NCI-H2227 (cell line): ENCODE measurements around the gene GRB7.

Source experiments
- DNase-seq: peaks from one replicate; lab custom pipeline; 2025; ENCODE audit not compliant: unreplicated experiment; lab: John Stamatoyannopoulos, UW

Gene GRB7

GRCh38 chr17:39767147-39767546 lies 29.4 kb downstream of the GRB7 start:
- no peak for DNase-seq

- DNase-seq, result no peak
Observed at GRCh38 chr17:39769974-39770587, 32.3 kb downstream of the GRB7 start.

GRCh38 chr17:39772415-39772814 lies 34.7 kb downstream of the GRB7 start:
- no peak for DNase-seq

- DNase-seq, result no peak
Observed at GRCh38 chr17:39772987-39773934, 35.5 kb downstream of the GRB7 start.

- no peak for DNase-seq
Observed at GRCh38 chr17:39774047-39774446, 36.3 kb downstream of the GRB7 start.

- DNase-seq, result no peak
Observed at GRCh38 chr17:39775031-39775430, 37.3 kb downstream of the GRB7 start.

- no peak for DNase-seq
Observed at GRCh38 chr17:39776252-39776651, 38.5 kb downstream of the GRB7 start.

- DNase-seq, result no peak
Observed at GRCh38 chr17:39777534-39778365, 40.0 kb downstream of the GRB7 start.

- no peak for DNase-seq
Observed at GRCh38 chr17:39781031-39781860, 43.5 kb downstream of the GRB7 start.

GRCh38 chr17:39781861-39782213 lies 44.1 kb downstream of the GRB7 start:
- DNase-seq, result no peak

- DNase-seq, result no peak
Observed at GRCh38 chr17:39782481-39782880, 44.7 kb downstream of the GRB7 start.

- DNase-seq, result no peak
Observed at GRCh38 chr17:39782980-39783379, 45.2 kb downstream of the GRB7 start.

GRCh38 chr17:39787041-39787440 lies 49.3 kb downstream of the GRB7 start:
- no peak for DNase-seq

- DNase-seq, result no peak
Observed at GRCh38 chr17:39787743-39788484, 50.2 kb downstream of the GRB7 start.

- DNase-seq, result no peak
Observed at GRCh38 chr17:39791111-39791992, 53.6 kb downstream of the GRB7 start.

GRCh38 chr17:39792526-39793221 lies 54.9 kb downstream of the GRB7 start:
- DNase-seq, result no peak

GRCh38 chr17:39793301-39793872 lies 55.6 kb downstream of the GRB7 start:
- no peak for DNase-seq
